ENCODE results near the gene DGKG.

The DGKG gene

GRCh38 chr3:186303965-186304364 lies 58.1 kb downstream of the DGKG start:
- no peak overlapping the region for H3K4me3 ChIP-seq (ENCODE audit: low read depth, low read length)
- peak; percentile 17 for DNase-seq
- H3K4me1 ChIP-seq: peaks cover 25% of the 10 kb centered on the region
- no peak for TF ChIP-seq CTCF (IDR thresholded peaks at IDR 0.05; ENCODE audit: low read depth, low read length)
- no peaks in the 10 kb centered on the region for H3K27me3 ChIP-seq
- no peaks in the 10 kb centered on the region for H3K36me3 ChIP-seq
- H3K9me3 ChIP-seq: no peaks in the 10 kb centered on the region

GRCh38 chr3:186299327-186299726 lies 62.7 kb downstream of the DGKG start:
- H3K4me1 ChIP-seq: peaks cover 32% of the 10 kb centered on the region
- H3K27me3 ChIP-seq: no peaks in the 10 kb centered on the region
- no peak for DNase-seq
- H3K4me3 ChIP-seq (ENCODE audit: low read depth, low read length): no peak overlapping the region
- TF ChIP-seq CTCF (IDR thresholded peaks at IDR 0.05; ENCODE audit: low read depth, low read length): no peak
- H3K9me3 ChIP-seq: no peaks in the 10 kb centered on the region
- H3K36me3 ChIP-seq: no peaks in the 10 kb centered on the region

GRCh38 chr3:186298876-186299275 lies 63.2 kb downstream of the DGKG start:
- H3K27me3 ChIP-seq: no peaks in the 10 kb centered on the region
- DNase-seq: peak; percentile 70
- no peaks in the 10 kb centered on the region for H3K36me3 ChIP-seq
- H3K4me1 ChIP-seq: peaks cover 28% of the 10 kb centered on the region
- no peaks in the 10 kb centered on the region for H3K9me3 ChIP-seq
- no peak for TF ChIP-seq CTCF (IDR thresholded peaks at IDR 0.05; ENCODE audit: low read depth, low read length)
- H3K4me3 ChIP-seq (ENCODE audit: low read depth, low read length): no peak overlapping the region

GRCh38 chr3:186290796-186291195 lies 71.2 kb downstream of the DGKG start:
- no peak for DNase-seq
- no peaks in the 10 kb centered on the region for H3K36me3 ChIP-seq
- no peaks in the 10 kb centered on the region for H3K9me3 ChIP-seq
- TF ChIP-seq CTCF (IDR thresholded peaks at IDR 0.05; ENCODE audit: low read depth, low read length): no peak
- H3K4me1 ChIP-seq: peaks cover 7% of the 10 kb centered on the region
- no peak overlapping the region for H3K4me3 ChIP-seq (ENCODE audit: low read depth, low read length)
- no peaks in the 10 kb centered on the region for H3K27me3 ChIP-seq

- H3K9me3 ChIP-seq: no peaks in the 10 kb centered on the region; the same call in 1 of the 2 replicates
- no peak overlapping the region for H3K4me3 ChIP-seq (ENCODE audit: low read depth, low read length)
- DNase-seq: no peak
- H3K36me3 ChIP-seq: no peaks in the 10 kb centered on the region
- TF ChIP-seq CTCF (IDR thresholded peaks at IDR 0.05; ENCODE audit: low read depth, low read length): no peak
- H3K27me3 ChIP-seq: no peaks in the 10 kb centered on the region
- H3K4me1 ChIP-seq: peaks cover 5% of the 10 kb centered on the region
These were observed 74.3 kb downstream of the DGKG start for GRCh38 chr3:186287711-186288110.

GRCh38 chr3:186286114-186286513 lies 75.9 kb downstream of the DGKG start:
- no peak for TF ChIP-seq CTCF (IDR thresholded peaks at IDR 0.05; ENCODE audit: low read depth, low read length)

More at GRCh38 chr3:186286114-186286513, 75.9 kb downstream of the DGKG start:
- Histone ChIP-seq H3K9me3 (no peaks in the 10 kb centered on the region; the same call in 1 of the 2 replicates), H3K27me3 (no peaks in the 10 kb centered on the region), H3K4me1 (peaks cover 5% of the 10 kb centered on the region), H3K36me3 (no peaks in the 10 kb centered on the region), H3K4me3 (ENCODE audit: low read depth, low read length) (no peak overlapping the region)
- DNase-seq: no peak

Data from BE2C (cell line).